ENCODE measurements around the gene ADAMTS12. TPM values are rescaled to one million over a fixed set of nuclear protein-coding genes. Genes with fewer than 3 reads are reported as not detected.

The ADAMTS12 gene
- total and polyA plus RNA-seq, 7 experiments from 2014 or later = not detected

DNA sequence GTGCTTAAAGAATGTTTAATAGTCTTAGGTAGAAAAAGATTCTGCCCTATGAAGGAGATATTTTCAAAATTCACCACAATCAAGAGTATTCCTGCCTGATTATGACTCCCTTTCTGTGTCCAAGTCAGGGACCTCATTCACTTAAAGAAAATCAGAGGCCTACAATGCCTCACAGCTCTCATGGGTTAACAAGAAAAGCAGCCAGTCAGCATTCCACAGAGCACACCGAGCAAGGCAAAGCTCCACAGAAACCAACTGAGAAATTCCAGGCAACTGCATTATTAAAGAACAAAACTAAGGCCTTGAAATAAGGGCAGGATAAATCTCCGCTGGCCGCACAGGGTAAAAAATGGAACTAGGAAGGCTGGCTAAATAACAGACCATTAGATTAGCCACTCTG is 289.9 kb downstream of the ADAMTS12 start:
- ATAC-seq = no peak
- Histone ChIP-seq H3K4me1 (ENCODE audit: control insufficient read depth in 2 of 2, insufficient read depth in 2 of 2, low read length in 2 of 2) (no peaks in the 10 kb centered on the region), H3K36me3 (ENCODE audit: control insufficient read depth in 2 of 3, insufficient read depth in 3 of 3, low read length in 3 of 3) (no peaks in the 10 kb centered on the region), H3K27ac (ENCODE audit: low read depth, low read length) (no peak overlapping the region), H3K9me3 (ENCODE audit: control insufficient read depth in 2 of 3, low read length in 3 of 3) (no peaks in the 10 kb centered on the region), H3K4me3 (ENCODE audit: low read length) (no peak overlapping the region), H3K27me3 (ENCODE audit: control insufficient read depth in 2 of 2, insufficient read depth in 2 of 2, low read length in 2 of 2) (no peaks in the 10 kb centered on the region)
- intact Hi-C loops (cut with micrococcal nuclease) = no loop called here
- Mint-ChIP-seq H3K27me3 (peaks cover 0 to 21% (median 4%) of the 10 kb centered on the region in 5 donors), H3K27ac (no peak overlapping the region), H3K4me1 (no peaks in the 10 kb centered on the region), H3K9me3 (no peaks in the 10 kb centered on the region), H3K36me3 (no peaks in the 10 kb centered on the region), H3K4me3 (no peak overlapping the region)
- ChIA-PET POLR2A (no interaction called here), CTCF (no interaction called here)
- no peak for DNase-seq

DNA sequence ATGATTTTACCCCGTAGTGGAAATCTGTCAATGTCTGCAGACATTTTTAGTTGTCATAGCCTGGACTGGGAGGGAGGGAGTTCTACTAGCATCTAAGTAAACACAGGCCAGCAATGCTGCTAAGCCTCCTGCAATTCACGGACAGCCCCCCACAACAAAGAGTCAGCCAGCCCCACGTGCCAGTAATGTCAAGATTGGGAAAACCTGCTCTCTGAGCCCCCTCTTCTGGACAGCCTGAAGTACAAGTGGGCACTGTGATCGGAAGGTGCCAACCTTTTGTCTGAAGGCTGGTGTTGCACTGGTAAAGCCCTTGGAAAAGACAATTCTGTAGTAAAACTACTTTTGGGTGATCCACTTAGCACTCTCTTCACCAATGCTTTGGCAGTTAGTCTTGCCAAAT is 296.5 kb downstream of the ADAMTS12 start:
- Histone ChIP-seq H3K4me1 (ENCODE audit: control insufficient read depth in 2 of 2, insufficient read depth in 2 of 2, low read length in 2 of 2) (no peaks in the 10 kb centered on the region), H3K36me3 (ENCODE audit: control insufficient read depth in 2 of 3, insufficient read depth in 3 of 3, low read length in 3 of 3) (no peaks in the 10 kb centered on the region), H3K27me3 (ENCODE audit: control insufficient read depth in 2 of 2, insufficient read depth in 2 of 2, low read length in 2 of 2) (no peaks in the 10 kb centered on the region), H3K9me3 (ENCODE audit: control insufficient read depth in 2 of 3, low read length in 3 of 3) (no peaks in the 10 kb centered on the region), H3K27ac (ENCODE audit: low read depth, low read length) (no peak overlapping the region), H3K4me3 (ENCODE audit: low read length) (no peak overlapping the region)
- Mint-ChIP-seq H3K36me3 (no peaks in the 10 kb centered on the region), H3K4me1 (peaks cover 0 to 1% (median 0%) of the 10 kb centered on the region in 7 donors), H3K27ac (no peak overlapping the region), H3K4me3 (no peak overlapping the region), H3K9me3 (no peaks in the 10 kb centered on the region), H3K27me3 (peaks cover 0 to 17% (median 11%) of the 10 kb centered on the region in 5 donors)
- intact Hi-C loops (cut with micrococcal nuclease) = loop anchor here in 1 of 2 donors (2.0 kb wide), 1 partner anchor 159 kb away; no protein-coding TSS in a partner anchor
- CTCF ChIA-PET = no interaction called here
- DNase-seq (no peak), ATAC-seq (no peak)
- POLR2A ChIA-PET = interaction anchor here (0.5 kb wide), 1 partner anchor 13 kb away, joined by 5 read pairs; no protein-coding TSS in a partner anchor

DNA sequence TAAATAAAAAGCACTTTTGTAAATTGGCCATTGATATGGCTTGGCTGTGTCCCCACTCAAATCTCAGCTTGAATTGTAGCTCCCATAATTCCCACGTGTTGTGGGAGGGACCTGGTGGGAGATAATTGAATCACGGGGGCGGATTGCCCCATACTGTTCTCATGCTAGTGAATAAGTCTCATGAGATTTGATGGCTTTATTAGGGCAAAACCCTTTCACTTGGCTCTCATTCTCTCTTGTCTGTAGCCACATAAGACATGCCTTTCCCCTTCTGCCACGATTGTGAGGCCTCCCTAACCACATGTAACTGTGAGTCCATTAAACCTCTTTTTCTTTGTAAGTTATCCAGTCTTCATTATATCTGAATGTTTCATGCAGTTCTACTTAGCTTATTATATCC is 297.8 kb downstream of the ADAMTS12 start:
- H3K4me3 ChIP-seq (ENCODE audit: low read length) = no peak overlapping the region
- intact Hi-C loops (cut with micrococcal nuclease) = loop anchor here in 1 of 2 donors (2.0 kb wide), 1 partner anchor 157 kb away; no protein-coding TSS in a partner anchor
- H3K9me3 Mint-ChIP-seq = no peaks in the 10 kb centered on the region
- peaks cover 0 to 14% (median 11%) of the 10 kb centered on the region in 5 donors for H3K27me3 Mint-ChIP-seq
- no peak overlapping the region for H3K27ac ChIP-seq (ENCODE audit: low read depth, low read length)
- ATAC-seq (no peak), DNase-seq (no peak)
- no peaks in the 10 kb centered on the region for H3K27me3 ChIP-seq (ENCODE audit: control insufficient read depth in 2 of 2, insufficient read depth in 2 of 2, low read length in 2 of 2)
- H3K4me1 ChIP-seq (ENCODE audit: control insufficient read depth in 2 of 2, insufficient read depth in 2 of 2, low read length in 2 of 2) = no peaks in the 10 kb centered on the region
- POLR2A ChIA-PET = no interaction called here
- H3K4me3 Mint-ChIP-seq = no peak overlapping the region
- no peaks in the 10 kb centered on the region for H3K36me3 Mint-ChIP-seq
- H3K9me3 ChIP-seq (ENCODE audit: control insufficient read depth in 2 of 3, low read length in 3 of 3) = no peaks in the 10 kb centered on the region
- no peak overlapping the region for H3K27ac Mint-ChIP-seq
- H3K36me3 ChIP-seq (ENCODE audit: control insufficient read depth in 2 of 3, insufficient read depth in 3 of 3, low read length in 3 of 3) = no peaks in the 10 kb centered on the region
- peaks cover 0 to 1% (median 0%) of the 10 kb centered on the region in 7 donors for H3K4me1 Mint-ChIP-seq
- CTCF ChIA-PET = no interaction called here

DNA sequence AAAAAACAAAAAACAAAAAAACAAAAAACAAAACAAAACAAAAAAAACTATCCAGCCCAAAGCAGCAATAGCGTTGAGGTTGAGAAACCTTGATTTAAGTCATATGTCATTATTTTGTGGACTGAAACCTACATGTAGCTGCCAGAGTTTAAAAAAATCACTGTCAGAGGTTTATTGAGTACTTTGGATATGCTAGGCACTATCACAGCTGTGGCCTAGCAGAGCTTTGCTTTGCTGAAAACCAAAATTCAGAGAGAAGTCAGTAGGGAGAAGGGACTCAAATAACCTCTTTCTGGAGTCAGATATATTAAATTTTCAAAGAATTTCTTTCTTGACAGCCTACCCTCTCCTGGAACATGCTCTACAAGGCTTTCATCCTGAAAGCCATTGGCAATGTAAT is 299.5 kb downstream of the ADAMTS12 start:
- Histone ChIP-seq H3K27me3 (ENCODE audit: control insufficient read depth in 2 of 2, insufficient read depth in 2 of 2, low read length in 2 of 2) (no peaks in the 10 kb centered on the region), H3K36me3 (ENCODE audit: control insufficient read depth in 2 of 3, insufficient read depth in 3 of 3, low read length in 3 of 3) (no peaks in the 10 kb centered on the region), H3K9me3 (ENCODE audit: control insufficient read depth in 2 of 3, low read length in 3 of 3) (no peaks in the 10 kb centered on the region), H3K4me3 (ENCODE audit: low read length) (no peak overlapping the region), H3K27ac (ENCODE audit: low read depth, low read length) (no peak overlapping the region), H3K4me1 (ENCODE audit: control insufficient read depth in 2 of 2, insufficient read depth in 2 of 2, low read length in 2 of 2) (no peaks in the 10 kb centered on the region)
- intact Hi-C loops (cut with micrococcal nuclease) = no loop called here
- ChIA-PET POLR2A (no interaction called here), CTCF (interaction anchor here (0.7 kb wide), 1 partner anchor 347 kb away, joined by 4 read pairs; no protein-coding TSS in a partner anchor)
- Mint-ChIP-seq H3K4me3 (no peak overlapping the region), H3K36me3 (no peaks in the 10 kb centered on the region), H3K4me1 (peaks cover 0 to 1% (median 0%) of the 10 kb centered on the region in 7 donors), H3K27ac (no peak overlapping the region), H3K27me3 (peaks cover 0 to 14% (median 10%) of the 10 kb centered on the region in 5 donors), H3K9me3 (no peaks in the 10 kb centered on the region)
- no peak for ATAC-seq
- DNase-seq = no peak

GRCh38 chr5:33588654-33589372 is 303.0 kb downstream of the ADAMTS12 start:
- DNase-seq = peak in 8 of 9 donors; percentile 0 to 40 (median 10)
- no peaks in the 10 kb centered on the region for H3K36me3 ChIP-seq (ENCODE audit: control insufficient read depth in 2 of 3, insufficient read depth in 3 of 3, low read length in 3 of 3)
- H3K27ac Mint-ChIP-seq = no peak overlapping the region
- ATAC-seq = no peak
- ChIA-PET POLR2A (no interaction called here), CTCF (interaction anchor here (0.9 to 1.4 kb wide), 3 partner anchors 11 to 381 kb away, joined by 4 to 17 read pairs (median 4); partner anchors contain the start of gene RXFP3)
- no peaks in the 10 kb centered on the region for H3K36me3 Mint-ChIP-seq
- no peak overlapping the region for H3K4me3 ChIP-seq (ENCODE audit: low read length)
- no peaks in the 10 kb centered on the region for H3K4me1 ChIP-seq (ENCODE audit: control insufficient read depth in 2 of 2, insufficient read depth in 2 of 2, low read length in 2 of 2)
- H3K27me3 Mint-ChIP-seq = peaks cover 0 to 5% (median 4%) of the 10 kb centered on the region in 5 donors
- intact Hi-C loops (cut with micrococcal nuclease) = loop anchor here (1.0 to 2.0 kb wide), 3 partner anchors 153 to 380 kb away; no protein-coding TSS in a partner anchor
- no peaks in the 10 kb centered on the region for H3K9me3 ChIP-seq (ENCODE audit: control insufficient read depth in 2 of 3, low read length in 3 of 3)
- H3K4me3 Mint-ChIP-seq = no peak overlapping the region
- H3K27me3 ChIP-seq (ENCODE audit: control insufficient read depth in 2 of 2, insufficient read depth in 2 of 2, low read length in 2 of 2) = no peaks in the 10 kb centered on the region
- H3K27ac ChIP-seq (ENCODE audit: low read depth, low read length) = no peak overlapping the region
- no peaks in the 10 kb centered on the region for H3K9me3 Mint-ChIP-seq
- H3K4me1 Mint-ChIP-seq = peaks cover 0 to 1% (median 0%) of the 10 kb centered on the region in 7 donors

GRCh38 chr5:33583332-33583731 is 308.5 kb downstream of the ADAMTS12 start:
- CTCF ChIA-PET = no interaction called here
- Mint-ChIP-seq H3K4me3 (no peak overlapping the region), H3K27ac (no peak overlapping the region), H3K36me3 (no peaks in the 10 kb centered on the region), H3K4me1 (no peaks in the 10 kb centered on the region), H3K27me3 (peaks cover 0 to 14% (median 0%) of the 10 kb centered on the region in 5 donors), H3K9me3 (peaks cover 0 to 9% (median 0%) of the 10 kb centered on the region in 11 donors)
- H3K4me1 ChIP-seq (ENCODE audit: control insufficient read depth in 2 of 2, insufficient read depth in 2 of 2, low read length in 2 of 2) = no peaks in the 10 kb centered on the region
- no peaks in the 10 kb centered on the region for H3K27me3 ChIP-seq (ENCODE audit: control insufficient read depth in 2 of 2, insufficient read depth in 2 of 2, low read length in 2 of 2)
- ATAC-seq (no peak), DNase-seq (no peak)
- no peaks in the 10 kb centered on the region for H3K36me3 ChIP-seq (ENCODE audit: control insufficient read depth in 2 of 3, insufficient read depth in 3 of 3, low read length in 3 of 3)
- intact Hi-C loops (cut with micrococcal nuclease) = no loop called here
- no peak overlapping the region for H3K4me3 ChIP-seq (ENCODE audit: low read length)
- H3K9me3 ChIP-seq (ENCODE audit: control insufficient read depth in 2 of 3, low read length in 3 of 3) = no peaks in the 10 kb centered on the region
- no peak overlapping the region for H3K27ac ChIP-seq (ENCODE audit: low read depth, low read length)
- POLR2A ChIA-PET = no interaction called here

DNA sequence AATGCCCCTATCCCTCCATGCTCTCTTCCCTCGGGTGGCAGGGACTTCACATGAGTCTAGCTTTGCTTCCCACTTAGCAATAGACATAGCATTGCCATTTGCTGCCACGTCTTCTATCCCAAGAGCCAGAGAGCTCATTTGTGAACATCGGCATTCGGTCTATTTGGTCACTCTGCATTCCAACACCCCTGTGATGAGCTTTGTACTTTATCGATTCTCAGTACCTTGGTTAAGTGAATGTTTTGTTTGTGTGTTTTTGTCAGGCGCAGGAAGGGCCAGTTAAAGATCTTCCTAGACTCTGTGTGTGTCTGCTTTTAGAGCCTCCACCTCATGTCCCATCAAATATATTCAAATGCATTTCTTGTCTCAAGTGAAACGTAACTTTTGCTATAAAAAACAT is 309.4 kb downstream of the ADAMTS12 start:
- no peaks in the 10 kb centered on the region for H3K27me3 ChIP-seq (ENCODE audit: control insufficient read depth in 2 of 2, insufficient read depth in 2 of 2, low read length in 2 of 2)
- ATAC-seq (no peak), DNase-seq (no peak)
- H3K27me3 Mint-ChIP-seq = peaks cover 0 to 14% (median 0%) of the 10 kb centered on the region in 5 donors
- intact Hi-C loops (cut with micrococcal nuclease) = no loop called here
- H3K27ac Mint-ChIP-seq = no peak overlapping the region
- POLR2A ChIA-PET = no interaction called here
- no peak overlapping the region for H3K27ac ChIP-seq (ENCODE audit: low read depth, low read length)
- no peak overlapping the region for H3K4me3 Mint-ChIP-seq
- no peaks in the 10 kb centered on the region for H3K9me3 ChIP-seq (ENCODE audit: control insufficient read depth in 2 of 3, low read length in 3 of 3)
- H3K36me3 Mint-ChIP-seq = no peaks in the 10 kb centered on the region
- H3K36me3 ChIP-seq (ENCODE audit: control insufficient read depth in 2 of 3, insufficient read depth in 3 of 3, low read length in 3 of 3) = no peaks in the 10 kb centered on the region
- peaks cover 0 to 9% (median 0%) of the 10 kb centered on the region in 11 donors for H3K9me3 Mint-ChIP-seq
- H3K4me1 Mint-ChIP-seq = no peaks in the 10 kb centered on the region
- no peak overlapping the region for H3K4me3 ChIP-seq (ENCODE audit: low read length)
- CTCF ChIA-PET = no interaction called here
- no peaks in the 10 kb centered on the region for H3K4me1 ChIP-seq (ENCODE audit: control insufficient read depth in 2 of 2, insufficient read depth in 2 of 2, low read length in 2 of 2)
